ENCODE data around the gene PRKACA.

DNA sequence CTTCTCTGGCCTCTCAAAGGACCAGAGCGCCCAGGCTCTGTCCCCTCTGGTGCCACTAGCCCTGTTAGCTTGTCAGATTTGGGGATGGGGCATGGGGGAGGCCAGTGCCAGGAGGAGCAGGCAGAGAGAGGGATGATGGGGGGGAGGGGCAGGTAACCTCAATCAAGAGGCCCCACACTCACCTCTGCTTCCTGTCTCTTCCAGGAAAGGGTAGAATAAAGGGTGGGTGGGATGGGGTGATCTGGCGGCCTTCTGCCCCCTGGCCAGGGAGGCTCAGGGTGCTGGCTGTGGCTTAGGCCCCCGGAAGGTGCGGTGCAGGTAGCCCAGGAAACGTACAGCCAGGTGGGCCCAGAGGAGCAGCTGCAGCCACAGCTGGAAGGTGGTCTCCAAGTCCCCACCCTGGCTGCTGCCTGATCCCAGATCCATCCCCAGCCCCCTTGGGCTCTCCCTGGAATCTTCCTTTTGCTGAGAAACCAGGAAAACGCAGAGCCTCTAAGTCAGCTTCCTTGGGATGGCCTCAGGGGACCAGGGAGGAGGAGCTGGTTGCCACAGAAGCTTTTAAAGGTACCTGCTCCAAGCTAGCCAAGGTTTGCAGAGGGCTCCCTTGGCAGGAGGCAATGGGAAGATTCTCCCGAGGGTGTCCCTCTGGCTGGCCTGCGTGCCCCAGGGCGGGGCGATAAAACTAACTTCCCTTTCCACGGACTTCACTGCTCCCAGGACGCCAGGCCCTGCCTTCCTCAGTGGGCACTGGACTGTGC lies 5.3 kb downstream of the PRKACA start:
- no peak for TF ChIP-seq ZNF274 (IDR thresholded peaks at IDR 0.05; ENCODE audit: low read depth, low read length)
- TF ChIP-seq YY1 (IDR thresholded peaks at IDR 0.05; ENCODE audit: insufficient read depth, insufficient read length): no peak
- TF ChIP-seq SUZ12 (IDR thresholded peaks at IDR 0.05; ENCODE audit: extremely low read depth, insufficient read depth, insufficient read length): no peak
